HEK293 (cell line): ENCODE data around the gene IL36RN.

Source experiments
- CTCF ChIA-PET: fragments of 350-600 bp; formaldehyde crosslinking; extraction: SDS; loops from one replicate; lab custom pipeline; 2021; ENCODE audit warnings: antibody characterized with exemption; lab: Yijun Ruan, JAX
- POLR2A ChIA-PET: fragments of 300-600 bp; formaldehyde crosslinking; extraction: SDS; loops from one replicate; lab custom pipeline; 2020; ENCODE audit warnings: antibody characterized with exemption, inconsistent platforms; lab: Yijun Ruan, JAX
- H3K27ac ChIP-seq: fragments of 200-500 bp; sonication (Bioruptor generic); 2 replicates; pipeline ENCODE4 v1.5.1; 2014; ENCODE audit warnings: low read depth, low read length, control low read depth, inconsistent platforms; ENCODE audit errors: extremely low read depth
- H3K36me3 ChIP-seq, 2 experiments: fragments of 200-500 bp in 1 of 2; sonication (Bioruptor generic) in 1 of 2; 1 replicate in 1 of 2; 2 replicates in 1 of 2; pipeline ENCODE4 v1.5.1; 2014 to 2017; ENCODE audit warnings: inconsistent platforms in 2 of 2, low read length in 2 of 2; ENCODE audit not compliant: control insufficient read depth in 2 of 2, insufficient read depth in 1 of 2
- H3K4me1 ChIP-seq: fragments of 200-500 bp; sonication (Bioruptor generic); 2 replicates; pipeline ENCODE4 v1.5.1; 2014; ENCODE audit warnings: mild to moderate bottlenecking, low read length, inconsistent platforms; ENCODE audit not compliant: control insufficient read depth, insufficient read depth
- H3K4me3 ChIP-seq: 2 replicates; pipeline ENCODE4 v1.5.1; 2011; ENCODE audit warnings: low read depth, mild to moderate bottlenecking, control low read depth, low read length, moderate library complexity
- H3K9me3 ChIP-seq: fragments of 200-500 bp; sonication (Bioruptor generic); 2 replicates; pipeline ENCODE4 v1.5.1; 2014; ENCODE audit warnings: low read depth, low read length, inconsistent platforms; ENCODE audit not compliant: control insufficient read depth, insufficient read depth
- MEIS1 ChIP-seq: sonication (generic); formaldehyde crosslinking; IDR thresholded peaks from 2 replicates; pipeline ENCODE4 v1.8.1; 2022; ENCODE audit warnings: missing genetic modification reagents, mild to moderate bottlenecking, borderline replicate concordance
- MZF1 ChIP-seq: fragments of 450-650 bp; formaldehyde crosslinking; IDR thresholded peaks from 2 replicates; pipeline ENCODE4 v1.5.1; 2017; ENCODE audit warnings: missing biosample characterization, missing genetic modification characterization, borderline replicate concordance
- WT1 ChIP-seq: fragments of 450-650 bp; formaldehyde crosslinking; IDR thresholded peaks from 2 replicates; pipeline ENCODE4 v1.5.1; 2016; ENCODE audit warnings: missing biosample characterization, missing genetic modification characterization
- ZNF202 ChIP-seq: fragments of 450-650 bp; formaldehyde crosslinking; IDR thresholded peaks from 2 replicates; pipeline ENCODE4 v1.5.1; 2016; ENCODE audit warnings: missing biosample characterization, missing genetic modification characterization, borderline replicate concordance
- ZNF302 ChIP-seq: fragments of 450-650 bp; formaldehyde crosslinking; IDR thresholded peaks from 2 replicates; pipeline ENCODE4 v1.5.1; 2016; ENCODE audit warnings: missing biosample characterization, missing genetic modification characterization, low read depth
- ZNF501 ChIP-seq: fragments of 450-650 bp; formaldehyde crosslinking; IDR thresholded peaks from 2 replicates; pipeline ENCODE4 v1.5.1; 2016; ENCODE audit warnings: missing biosample characterization, missing genetic modification characterization
- ZNF621 ChIP-seq: fragments of 450-650 bp; formaldehyde crosslinking; IDR thresholded peaks from 2 replicates; pipeline ENCODE4 v1.5.1; 2017; ENCODE audit warnings: missing biosample characterization, missing genetic modification characterization
- ZNF830 ChIP-seq: fragments of 450-650 bp; IDR thresholded peaks from 2 replicates; pipeline ENCODE4 v1.5.0; 2018; ENCODE audit warnings: missing biosample characterization, missing genetic modification characterization, low read depth, mild to moderate bottlenecking, moderate library complexity
- ZSCAN23 ChIP-seq: fragments of 450-650 bp; formaldehyde crosslinking; IDR thresholded peaks from 2 replicates; pipeline ENCODE4 v1.5.1; 2016; ENCODE audit warnings: missing biosample characterization, missing genetic modification characterization
- TF ChIP-seq, protein P1 (sequence below): fragments of 450-650 bp; formaldehyde crosslinking; conservative IDR thresholded peaks from 2 replicates; pipeline ENCODE4 v1.5.1; 2016; ENCODE audit warnings: low read depth, missing biosample characterization, missing genetic modification characterization
- TF ChIP-seq, protein P2 (sequence below): fragments of 450-650 bp; formaldehyde crosslinking; IDR thresholded peaks from 2 replicates; pipeline ENCODE4 v1.5.1; 2016; ENCODE audit warnings: missing biosample characterization, missing genetic modification characterization
- TF ChIP-seq, protein P3 (sequence below): fragments of 450-650 bp; formaldehyde crosslinking; IDR thresholded peaks from 2 replicates; pipeline ENCODE4 v1.5.1; 2017; ENCODE audit warnings: missing biosample characterization, missing genetic modification characterization
- TF ChIP-seq, protein P4 (sequence below): fragments of 450-650 bp; formaldehyde crosslinking; IDR thresholded peaks from 2 replicates; pipeline ENCODE4 v1.5.1; 2016; ENCODE audit warnings: missing biosample characterization, missing genetic modification characterization

IL36RN gene

DNA sequence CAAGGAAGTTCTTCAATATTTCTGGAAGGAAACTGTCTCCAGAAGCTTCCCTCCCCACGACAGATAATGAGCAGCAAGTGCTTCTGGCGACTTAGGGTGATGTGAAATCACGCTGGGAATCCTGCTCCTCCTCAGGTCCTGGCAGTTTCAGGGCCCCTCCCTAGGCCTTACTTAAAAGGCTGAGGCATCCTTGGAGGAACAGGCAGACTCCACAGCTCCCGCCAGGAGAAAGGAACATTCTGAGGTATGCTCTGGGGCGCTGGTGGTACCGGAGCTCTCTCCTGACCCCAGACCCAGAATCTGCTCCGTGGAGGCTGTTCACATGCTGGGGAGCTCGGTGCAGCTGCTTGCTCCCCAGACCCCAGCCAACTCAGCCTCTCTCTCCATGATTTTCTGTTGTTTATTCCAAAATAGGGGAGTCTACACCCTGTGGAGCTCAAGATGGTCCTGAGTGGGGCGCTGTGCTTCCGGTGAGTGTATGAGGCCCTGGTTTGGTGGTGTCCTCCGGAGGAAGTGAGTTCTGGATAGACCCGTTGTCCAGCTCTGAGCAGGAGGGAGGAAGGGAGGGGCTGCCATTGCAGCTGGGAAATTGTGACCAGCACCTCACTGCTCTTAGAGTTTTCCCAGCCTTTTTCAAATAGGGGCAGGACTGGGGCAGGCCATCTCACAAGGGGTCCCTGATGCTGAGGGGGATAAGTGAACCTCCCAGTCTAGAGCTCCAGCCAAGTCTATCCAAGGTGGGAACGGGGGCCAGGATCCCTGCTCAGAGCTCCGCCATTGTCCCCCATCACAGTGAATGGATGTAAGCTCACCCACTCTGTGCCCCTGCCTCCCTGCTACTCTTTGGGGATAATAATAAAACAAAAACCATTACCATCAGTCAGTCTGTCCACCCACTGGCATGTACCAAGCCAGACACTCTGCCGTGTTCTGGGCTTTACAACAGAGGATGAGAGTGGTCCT is at the start of gene IL36RN:
IL36RN (plus strand) TSS at position 201 of the 963 bp plus-strand sequence; CDS start at position 442, 241 bp downstream.
- Histone ChIP-seq H3K27ac (no peak within 1 kb of the TSS), H3K36me3 (no peaks in the 10 kb centered on the region), H3K4me1 (no peaks in the 10 kb centered on the region), H3K9me3 (no peaks in the 10 kb centered on the region)
- CTCF ChIA-PET: interaction anchor here (1.0 to 1.5 kb wide), 3 partner anchors 11 to 140 kb away, joined by 3 to 5 read pairs (median 4); no protein-coding TSS in a partner anchor
- POLR2A ChIA-PET: no interaction called here
- no peak for TF ChIP-seq ZNF621 (tag by site-specific recombination)
- TF ChIP-seq, protein P1, sequence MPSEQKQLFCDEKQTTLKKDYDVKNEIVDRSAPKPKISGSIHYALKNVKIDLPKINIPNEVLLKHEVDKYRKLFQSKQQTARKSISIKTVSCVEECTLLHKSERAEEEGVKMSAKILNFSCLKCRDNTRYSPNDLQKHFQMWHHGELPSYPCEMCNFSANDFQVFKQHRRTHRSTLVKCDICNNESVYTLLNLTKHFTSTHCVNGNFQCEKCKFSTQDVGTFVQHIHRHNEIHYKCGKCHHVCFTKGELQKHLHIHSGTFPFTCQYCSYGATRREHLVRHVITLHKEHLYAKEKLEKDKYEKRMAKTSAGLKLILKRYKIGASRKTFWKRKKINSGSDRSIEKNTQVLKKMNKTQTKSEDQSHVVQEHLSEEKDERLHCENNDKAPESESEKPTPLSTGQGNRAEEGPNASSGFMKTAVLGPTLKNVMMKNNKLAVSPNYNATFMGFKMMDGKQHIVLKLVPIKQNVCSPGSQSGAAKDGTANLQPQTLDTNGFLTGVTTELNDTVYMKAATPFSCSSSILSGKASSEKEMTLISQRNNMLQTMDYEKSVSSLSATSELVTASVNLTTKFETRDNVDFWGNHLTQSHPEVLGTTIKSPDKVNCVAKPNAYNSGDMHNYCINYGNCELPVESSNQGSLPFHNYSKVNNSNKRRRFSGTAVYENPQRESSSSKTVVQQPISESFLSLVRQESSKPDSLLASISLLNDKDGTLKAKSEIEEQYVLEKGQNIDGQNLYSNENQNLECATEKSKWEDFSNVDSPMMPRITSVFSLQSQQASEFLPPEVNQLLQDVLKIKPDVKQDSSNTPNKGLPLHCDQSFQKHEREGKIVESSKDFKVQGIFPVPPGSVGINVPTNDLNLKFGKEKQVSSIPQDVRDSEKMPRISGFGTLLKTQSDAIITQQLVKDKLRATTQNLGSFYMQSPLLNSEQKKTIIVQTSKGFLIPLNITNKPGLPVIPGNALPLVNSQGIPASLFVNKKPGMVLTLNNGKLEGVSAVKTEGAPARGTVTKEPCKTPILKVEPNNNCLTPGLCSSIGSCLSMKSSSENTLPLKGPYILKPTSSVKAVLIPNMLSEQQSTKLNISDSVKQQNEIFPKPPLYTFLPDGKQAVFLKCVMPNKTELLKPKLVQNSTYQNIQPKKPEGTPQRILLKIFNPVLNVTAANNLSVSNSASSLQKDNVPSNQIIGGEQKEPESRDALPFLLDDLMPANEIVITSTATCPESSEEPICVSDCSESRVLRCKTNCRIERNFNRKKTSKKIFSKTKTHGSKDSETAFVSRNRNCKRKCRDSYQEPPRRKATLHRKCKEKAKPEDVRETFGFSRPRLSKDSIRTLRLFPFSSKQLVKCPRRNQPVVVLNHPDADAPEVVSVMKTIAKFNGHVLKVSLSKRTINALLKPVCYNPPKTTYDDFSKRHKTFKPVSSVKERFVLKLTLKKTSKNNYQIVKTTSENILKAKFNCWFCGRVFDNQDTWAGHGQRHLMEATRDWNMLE (tag by site-specific recombination): no peak
- TF ChIP-seq, protein P2, sequence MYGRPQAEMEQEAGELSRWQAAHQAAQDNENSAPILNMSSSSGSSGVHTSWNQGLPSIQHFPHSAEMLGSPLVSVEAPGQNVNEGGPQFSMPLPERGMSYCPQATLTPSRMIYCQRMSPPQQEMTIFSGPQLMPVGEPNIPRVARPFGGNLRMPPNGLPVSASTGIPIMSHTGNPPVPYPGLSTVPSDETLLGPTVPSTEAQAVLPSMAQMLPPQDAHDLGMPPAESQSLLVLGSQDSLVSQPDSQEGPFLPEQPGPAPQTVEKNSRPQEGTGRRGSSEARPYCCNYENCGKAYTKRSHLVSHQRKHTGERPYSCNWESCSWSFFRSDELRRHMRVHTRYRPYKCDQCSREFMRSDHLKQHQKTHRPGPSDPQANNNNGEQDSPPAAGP (tag by site-specific recombination): no peak
- TF ChIP-seq, protein P3, sequence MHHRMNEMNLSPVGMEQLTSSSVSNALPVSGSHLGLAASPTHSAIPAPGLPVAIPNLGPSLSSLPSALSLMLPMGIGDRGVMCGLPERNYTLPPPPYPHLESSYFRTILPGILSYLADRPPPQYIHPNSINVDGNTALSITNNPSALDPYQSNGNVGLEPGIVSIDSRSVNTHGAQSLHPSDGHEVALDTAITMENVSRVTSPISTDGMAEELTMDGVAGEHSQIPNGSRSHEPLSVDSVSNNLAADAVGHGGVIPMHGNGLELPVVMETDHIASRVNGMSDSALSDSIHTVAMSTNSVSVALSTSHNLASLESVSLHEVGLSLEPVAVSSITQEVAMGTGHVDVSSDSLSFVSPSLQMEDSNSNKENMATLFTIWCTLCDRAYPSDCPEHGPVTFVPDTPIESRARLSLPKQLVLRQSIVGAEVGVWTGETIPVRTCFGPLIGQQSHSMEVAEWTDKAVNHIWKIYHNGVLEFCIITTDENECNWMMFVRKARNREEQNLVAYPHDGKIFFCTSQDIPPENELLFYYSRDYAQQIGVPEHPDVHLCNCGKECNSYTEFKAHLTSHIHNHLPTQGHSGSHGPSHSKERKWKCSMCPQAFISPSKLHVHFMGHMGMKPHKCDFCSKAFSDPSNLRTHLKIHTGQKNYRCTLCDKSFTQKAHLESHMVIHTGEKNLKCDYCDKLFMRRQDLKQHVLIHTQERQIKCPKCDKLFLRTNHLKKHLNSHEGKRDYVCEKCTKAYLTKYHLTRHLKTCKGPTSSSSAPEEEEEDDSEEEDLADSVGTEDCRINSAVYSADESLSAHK (tag by site-specific recombination): peak; percentile 47; the same call in 1 of the 2 replicates
- no peak for TF ChIP-seq ZNF202 (tag by site-specific recombination)
- TF ChIP-seq, all 188 proteins: peak for 1
- no peak within 1 kb of the TSS for H3K4me3 ChIP-seq

DNA sequence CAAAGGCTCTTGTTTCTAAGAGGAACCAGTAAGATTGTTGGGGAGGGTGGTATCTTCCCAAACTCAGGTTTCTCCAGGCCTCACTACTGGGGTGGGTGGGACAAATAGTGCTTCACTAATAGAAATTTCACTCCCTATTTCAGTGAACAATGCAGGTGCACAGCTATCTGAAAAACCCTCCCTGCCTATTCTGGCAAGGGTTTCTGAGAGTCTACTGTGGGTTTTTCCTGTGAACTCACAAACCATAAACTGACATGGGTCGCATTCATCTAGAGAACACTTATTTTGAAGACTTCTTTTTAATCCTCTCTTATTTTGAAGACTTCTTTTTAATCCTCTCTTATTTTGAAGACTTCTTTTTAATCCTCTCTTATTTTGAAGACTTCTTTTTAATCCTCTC is 49.4 kb upstream of the IL36RN start:
- ChIA-PET CTCF (no interaction called here), POLR2A (no interaction called here)
- TF ChIP-seq ZNF302 (tag by site-specific recombination) (no peak), ZSCAN23 (tag by site-specific recombination) (no peak), ZNF830 (tag by site-specific recombination) (no peak), MZF1 (tag by site-specific recombination) (no peak), ZNF501 (tag by site-specific recombination) (no peak)
- Histone ChIP-seq H3K9me3 (no peaks in the 10 kb centered on the region), H3K27ac (no peak overlapping the region), H3K4me1 (no peaks in the 10 kb centered on the region), H3K36me3 (no peaks in the 10 kb centered on the region), H3K4me3 (no peak overlapping the region)

DNA sequence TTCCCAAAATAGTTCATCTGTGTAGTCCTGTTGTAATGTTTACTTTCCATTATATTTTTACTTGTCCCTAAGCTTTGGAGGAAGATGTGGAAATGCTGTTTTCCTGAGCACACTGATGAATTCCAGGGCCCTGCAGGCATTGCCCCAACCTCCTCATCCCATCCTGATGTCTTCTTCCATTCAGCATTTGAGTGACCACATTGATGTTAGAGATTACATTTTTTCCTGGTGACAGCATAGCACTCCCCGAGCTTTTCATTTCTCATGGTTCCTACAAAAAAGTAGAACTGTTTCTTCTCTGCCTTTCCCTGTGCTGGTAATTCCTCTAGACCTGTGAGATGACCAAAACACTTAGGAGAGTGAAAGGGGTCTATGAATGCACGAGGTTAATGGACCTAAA is 48.9 kb upstream of the IL36RN start:
- POLR2A ChIA-PET: no interaction called here
- Histone ChIP-seq H3K4me1 (no peaks in the 10 kb centered on the region), H3K36me3 (no peaks in the 10 kb centered on the region), H3K4me3 (no peak overlapping the region), H3K27ac (no peak overlapping the region), H3K9me3 (no peaks in the 10 kb centered on the region)
- CTCF ChIA-PET: no interaction called here
- TF ChIP-seq MEIS1 (CRISPR knock-in tag) (no peak), WT1 (tag by site-specific recombination) (no peak)
- TF ChIP-seq, protein P4, sequence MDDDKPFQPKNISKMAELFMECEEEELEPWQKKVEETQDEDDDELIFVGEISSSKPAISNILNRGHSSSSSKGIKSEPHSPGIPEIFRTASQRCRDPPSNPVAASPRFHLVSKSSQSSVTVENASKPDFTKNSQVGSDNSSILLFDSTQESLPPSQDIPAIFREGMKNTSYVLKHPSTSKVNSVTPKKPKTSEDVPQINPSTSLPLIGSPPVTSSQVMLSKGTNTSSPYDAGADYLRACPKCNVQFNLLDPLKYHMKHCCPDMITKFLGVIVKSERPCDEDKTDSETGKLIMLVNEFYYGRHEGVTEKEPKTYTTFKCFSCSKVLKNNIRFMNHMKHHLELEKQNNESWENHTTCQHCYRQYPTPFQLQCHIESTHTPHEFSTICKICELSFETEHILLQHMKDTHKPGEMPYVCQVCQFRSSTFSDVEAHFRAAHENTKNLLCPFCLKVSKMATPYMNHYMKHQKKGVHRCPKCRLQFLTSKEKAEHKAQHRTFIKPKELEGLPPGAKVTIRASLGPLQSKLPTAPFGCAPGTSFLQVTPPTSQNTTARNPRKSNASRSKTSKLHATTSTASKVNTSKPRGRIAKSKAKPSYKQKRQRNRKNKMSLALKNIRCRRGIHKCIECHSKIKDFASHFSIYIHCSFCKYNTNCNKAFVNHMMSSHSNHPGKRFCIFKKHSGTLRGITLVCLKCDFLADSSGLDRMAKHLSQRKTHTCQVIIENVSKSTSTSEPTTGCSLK (tag by site-specific recombination): no peak
